Measurements from ENCODE around the gene HOXC5.
A peak's percentile ranks its signal among the peaks of the same experiment; 100 is the strongest.

HOXC5 gene

DNA sequence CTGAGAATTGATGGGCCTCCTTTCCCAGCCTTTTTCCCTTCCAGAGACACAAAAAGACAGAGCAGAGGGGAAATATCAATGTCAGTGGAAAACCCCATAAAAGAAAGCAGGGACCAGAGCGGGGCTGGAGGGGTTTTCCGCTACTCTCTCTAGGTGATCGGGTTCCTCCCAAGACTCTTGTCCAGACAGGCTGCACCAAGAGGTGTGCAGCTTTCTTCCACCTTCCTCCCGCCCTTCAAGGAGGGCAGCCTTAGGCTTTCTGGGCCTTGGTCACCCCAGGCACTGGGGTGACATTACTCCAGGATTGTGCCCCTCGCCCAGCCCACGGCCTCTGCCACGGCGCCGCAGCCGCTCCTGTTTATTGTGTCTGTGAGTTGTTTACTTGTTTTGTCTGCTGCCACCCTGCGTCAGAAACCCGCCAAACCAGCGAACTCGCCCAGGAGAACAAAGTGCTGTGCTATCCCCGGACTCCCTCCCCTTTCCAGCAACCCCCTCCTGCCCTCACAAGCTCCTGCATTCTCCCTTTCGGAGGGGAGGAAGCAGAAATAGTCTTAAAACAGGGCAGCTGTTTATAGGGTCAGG is 11.3 kb upstream of the HOXC5 start:
- no peak for DNase-seq

DNA sequence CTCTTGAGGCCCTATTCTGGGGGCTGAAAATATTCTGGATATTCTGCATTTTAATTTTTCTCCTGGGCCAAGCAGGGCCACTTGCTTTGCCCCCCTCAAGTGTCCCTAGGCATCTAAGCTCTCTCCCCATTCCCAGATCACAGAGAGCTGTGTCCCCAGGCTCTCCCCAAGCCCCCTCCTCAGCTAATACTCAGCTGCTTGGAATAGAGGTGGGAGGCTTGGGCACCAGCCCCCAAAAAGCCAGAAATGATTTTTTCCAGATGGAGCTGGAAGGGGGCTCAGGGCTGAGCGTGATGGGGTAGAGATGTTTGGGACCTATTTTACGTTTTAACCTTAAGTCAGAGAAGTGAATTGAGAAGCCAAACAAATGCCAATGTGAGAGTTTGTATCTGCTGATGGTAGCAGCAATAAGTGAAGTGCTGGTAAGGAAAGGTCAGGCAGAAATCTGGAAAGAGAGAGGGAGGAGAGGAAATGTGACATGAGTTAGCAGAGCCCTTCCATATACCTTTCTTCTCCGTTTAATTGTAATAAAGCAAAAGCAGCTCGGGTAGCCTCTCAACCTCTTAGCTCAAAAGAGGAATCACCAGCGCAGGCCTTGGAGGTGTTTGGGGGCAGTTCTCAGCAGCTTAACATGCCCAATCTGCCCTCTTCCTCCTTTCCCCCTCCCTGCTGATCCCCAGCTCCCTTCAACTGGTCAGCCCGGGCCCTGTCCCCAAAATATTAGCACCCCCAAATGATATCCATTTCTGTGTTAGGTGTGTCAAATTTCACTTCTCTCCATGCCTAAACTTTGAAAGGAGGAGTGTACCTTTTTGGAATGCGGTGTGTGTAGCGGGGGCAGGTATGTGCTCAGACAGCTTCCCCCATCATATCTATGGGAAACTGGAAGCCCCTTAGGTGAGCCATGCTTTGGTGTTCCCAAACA is 9.6 kb upstream of the HOXC5 start:
- no peak for DNase-seq

DNA sequence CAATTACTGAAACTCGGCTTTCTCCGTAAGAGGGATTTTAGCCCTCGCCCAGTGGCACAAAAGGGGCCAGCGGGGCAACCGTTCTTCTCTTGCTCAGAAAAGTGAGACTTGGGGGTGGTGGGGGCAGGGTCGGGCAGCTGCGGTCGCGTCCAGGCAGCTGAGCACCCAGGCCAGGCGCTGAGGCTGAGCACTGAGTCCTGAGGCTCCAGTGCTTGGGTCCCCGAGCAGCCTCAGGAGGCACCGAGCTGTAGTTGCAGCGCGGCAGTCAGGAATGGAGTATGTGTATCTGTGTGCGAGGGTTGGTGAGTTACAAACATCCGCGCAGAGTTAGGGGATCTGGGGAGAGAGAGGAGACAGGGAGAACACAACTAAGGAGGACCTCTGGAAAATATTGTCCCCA is 8.7 kb upstream of the HOXC5 start:
- DNase-seq = no peak

DNA sequence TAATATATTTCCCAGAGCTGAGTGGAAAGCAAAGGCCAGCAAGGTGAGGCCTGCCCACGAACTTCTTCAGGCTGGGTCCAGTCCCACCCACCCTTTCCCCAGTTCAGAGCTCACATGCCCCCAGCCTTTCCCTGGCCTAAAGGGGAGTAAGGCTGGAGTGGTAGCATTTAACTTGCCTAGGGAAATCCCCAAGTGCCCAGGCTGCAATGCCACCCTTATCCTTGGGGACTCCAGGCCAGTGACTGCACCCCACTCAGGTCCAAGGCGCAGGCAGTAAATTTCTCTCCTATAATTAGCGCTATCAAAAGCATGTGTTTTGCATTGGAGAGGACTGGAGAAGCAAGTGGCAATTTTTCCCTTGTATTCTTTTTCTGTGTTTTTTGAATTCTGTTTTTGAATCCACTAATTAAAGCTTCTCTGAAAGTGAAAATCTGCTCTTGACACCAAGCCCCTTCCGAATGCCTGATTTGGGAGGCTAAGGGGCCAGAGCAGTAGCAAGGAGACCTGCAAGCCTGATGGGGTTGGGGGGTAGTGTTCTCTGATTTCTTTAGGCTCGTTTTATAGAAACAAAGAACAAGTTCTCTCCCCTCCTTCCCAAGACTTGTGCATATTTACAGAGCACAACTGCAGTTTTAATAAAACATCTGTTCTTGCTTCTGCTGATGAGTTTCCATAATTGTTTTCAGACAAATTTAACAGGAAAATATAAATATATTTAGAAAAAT is 8.1 kb upstream of the HOXC5 start:
- DNase-seq = no peak

DNA sequence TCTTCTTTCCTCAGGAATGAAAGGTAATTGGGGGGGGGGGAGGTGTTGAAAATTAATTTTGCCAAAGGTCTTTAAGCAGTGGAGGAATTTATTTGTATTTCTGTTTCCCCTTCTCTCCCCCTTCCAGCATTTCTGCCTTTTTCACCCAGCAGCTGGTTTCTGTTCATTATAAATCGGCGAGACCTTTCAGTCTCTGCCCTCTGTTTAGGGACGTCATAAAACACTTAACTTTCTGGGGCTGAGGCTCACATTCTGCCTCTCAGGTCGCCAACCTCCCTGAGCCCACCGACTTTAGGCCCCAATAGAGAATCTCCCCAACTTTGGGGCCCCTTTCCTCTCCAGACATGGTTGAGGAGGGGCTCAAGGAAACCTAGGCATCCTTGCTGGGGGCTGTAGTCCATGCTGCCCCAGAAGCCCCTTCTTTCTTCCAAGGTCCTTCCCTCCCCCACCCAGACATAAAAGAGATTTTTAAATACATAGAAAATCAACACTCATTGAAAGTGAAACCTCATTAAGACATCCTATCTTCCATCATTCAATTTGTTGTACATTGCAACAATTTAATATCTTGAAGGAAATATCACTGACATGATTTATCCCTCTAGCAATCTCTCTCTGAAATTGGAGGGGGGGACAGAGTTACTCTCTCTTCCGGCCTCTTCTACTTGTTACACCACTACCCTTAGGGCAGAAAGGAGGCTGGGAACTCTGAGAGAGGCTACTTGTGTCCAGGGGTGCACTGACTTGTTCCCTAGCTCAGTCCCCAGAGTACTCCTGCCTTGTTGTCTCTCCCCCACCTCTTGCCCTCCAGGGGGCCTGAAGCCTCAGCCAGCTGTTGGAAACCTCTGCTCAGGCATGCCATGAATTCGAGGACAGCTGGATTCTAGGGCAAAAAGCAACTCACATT is 7.1 kb upstream of the HOXC5 start:
- no peak for DNase-seq

DNA sequence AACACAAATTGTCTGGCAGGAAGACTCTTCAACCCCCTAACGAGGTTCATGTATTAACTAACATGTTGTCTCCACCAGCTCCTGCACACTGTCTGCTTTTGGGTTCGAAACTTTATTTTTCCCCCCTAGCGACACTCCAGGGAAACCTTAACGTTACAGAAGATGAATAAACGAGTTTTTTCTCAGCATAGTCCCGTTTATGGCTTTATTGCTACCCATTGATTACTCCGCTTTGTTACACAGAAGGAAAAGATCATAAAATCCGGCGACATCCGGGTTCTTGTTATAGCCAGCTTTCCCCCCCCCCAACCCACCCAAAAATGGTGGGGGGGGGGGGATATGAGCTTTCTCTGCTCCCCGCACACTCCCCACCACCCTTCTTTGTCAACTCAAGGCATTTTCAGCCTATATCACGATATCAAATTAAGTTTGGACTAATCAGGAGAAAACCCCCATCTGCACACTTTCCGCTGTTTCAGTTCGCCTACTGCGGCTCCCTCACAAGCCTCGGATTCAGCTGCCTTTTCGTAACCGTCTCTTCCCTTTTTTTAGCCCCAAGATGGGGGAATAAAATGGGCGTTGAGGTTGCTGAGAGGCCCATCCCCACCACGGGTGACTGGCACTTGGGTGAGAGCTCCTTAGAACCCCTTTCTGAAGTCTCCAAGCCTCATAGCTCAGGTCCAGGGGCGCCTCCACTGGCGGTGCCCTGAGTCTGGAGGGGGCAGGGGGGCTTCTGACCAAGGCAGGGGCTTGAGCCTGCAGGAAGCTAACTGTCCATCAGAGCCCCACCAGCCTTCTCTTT is 6.0 kb upstream of the HOXC5 start:
- DNase-seq = no peak

DNA sequence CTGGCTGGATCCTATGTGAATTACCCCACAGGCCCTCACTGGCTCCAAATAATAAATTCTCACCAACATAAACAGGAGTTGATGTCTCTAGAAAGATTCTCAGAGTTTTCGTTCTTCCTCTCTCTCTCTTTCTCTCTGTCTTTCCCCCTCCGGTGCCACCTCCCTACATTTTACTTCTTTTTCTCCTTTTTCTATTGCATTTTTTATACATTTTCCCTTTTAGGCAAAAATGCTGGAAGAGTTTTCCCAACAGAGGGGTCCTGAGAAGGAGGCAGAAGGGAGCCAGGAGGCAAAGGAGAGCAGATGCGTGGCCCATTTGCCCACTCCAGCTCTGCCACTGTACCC is 5.4 kb upstream of the HOXC5 start:
- DNase-seq = no peak

DNA sequence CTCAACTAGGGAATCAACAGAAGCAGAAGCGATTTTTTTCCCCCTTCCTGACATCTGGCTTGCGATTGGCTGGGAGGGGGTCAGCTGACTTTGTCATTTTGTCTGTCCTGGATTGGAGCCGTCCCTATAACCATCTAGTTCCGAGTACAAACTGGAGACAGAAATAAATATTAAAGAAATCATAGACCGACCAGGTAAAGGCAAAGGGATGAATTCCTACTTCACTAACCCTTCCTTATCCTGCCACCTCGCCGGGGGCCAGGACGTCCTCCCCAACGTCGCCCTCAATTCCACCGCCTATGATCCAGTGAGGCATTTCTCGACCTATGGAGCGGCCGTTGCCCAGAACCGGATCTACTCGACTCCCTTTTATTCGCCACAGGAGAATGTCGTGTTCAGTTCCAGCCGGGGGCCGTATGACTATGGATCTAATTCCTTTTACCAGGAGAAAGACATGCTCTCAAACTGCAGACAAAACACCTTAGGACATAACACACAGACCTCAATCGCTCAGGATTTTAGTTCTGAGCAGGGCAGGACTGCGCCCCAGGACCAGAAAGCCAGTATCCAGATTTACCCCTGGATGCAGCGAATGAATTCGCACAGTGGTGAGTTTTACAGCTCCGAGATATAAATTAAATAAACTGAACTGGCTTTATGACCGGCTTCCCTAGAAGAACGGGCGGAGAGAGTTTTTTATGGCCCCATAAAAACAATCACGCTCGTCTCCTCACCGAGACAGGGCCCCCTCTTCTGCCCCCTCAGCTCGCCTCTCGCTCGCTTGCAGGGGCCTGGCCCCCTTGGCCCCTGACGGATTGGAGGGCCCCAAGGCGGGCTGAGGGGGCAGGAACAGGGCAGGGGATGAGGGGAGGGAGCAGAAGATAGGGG is 4.3 kb upstream of the HOXC5 start, which contains the start of gene HOXC6:
Gene HOXC6, plus strand, starts transcription at position 127 of the 888 bp plus-strand sequence. Its CDS starts 82 bp downstream, at position 209.
- DNase-seq = peak; percentile 28

DNA sequence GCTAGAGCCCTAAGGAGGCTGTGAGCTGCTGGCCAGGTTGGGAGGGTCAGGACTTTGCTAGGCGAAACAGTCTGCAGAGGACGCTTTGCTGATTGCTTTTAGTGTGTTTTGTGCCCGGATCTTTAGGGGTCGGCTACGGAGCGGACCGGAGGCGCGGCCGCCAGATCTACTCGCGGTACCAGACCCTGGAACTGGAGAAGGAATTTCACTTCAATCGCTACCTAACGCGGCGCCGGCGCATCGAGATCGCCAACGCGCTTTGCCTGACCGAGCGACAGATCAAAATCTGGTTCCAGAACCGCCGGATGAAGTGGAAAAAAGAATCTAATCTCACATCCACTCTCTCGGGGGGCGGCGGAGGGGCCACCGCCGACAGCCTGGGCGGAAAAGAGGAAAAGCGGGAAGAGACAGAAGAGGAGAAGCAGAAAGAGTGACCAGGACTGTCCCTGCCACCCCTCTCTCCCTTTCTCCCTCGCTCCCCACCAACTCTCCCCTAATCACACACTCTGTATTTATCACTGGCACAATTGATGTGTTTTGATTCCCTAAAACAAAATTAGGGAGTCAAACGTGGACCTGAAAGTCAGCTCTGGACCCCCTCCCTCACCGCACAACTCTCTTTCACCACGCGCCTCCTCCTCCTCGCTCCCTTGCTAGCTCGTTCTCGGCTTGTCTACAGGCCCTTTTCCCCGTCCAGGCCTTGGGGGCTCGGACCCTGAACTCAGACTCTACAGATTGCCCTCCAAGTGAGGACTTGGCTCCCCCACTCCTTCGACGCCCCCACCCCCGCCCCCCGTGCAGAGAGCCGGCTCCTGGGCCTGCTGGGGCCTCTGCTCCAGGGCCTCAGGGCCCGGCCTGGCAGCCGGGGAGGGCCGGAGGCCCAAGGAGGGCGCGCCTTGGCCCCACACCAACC is 3.1 kb upstream of the HOXC5 start:
- no peak for DNase-seq

DNA sequence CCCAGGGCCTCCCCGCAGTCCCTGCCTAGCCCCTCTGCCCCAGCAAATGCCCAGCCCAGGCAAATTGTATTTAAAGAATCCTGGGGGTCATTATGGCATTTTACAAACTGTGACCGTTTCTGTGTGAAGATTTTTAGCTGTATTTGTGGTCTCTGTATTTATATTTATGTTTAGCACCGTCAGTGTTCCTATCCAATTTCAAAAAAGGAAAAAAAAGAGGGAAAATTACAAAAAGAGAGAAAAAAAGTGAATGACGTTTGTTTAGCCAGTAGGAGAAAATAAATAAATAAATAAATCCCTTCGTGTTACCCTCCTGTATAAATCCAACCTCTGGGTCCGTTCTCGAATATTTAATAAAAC is 2.4 kb upstream of the HOXC5 start:
- no peak for DNase-seq

DNA sequence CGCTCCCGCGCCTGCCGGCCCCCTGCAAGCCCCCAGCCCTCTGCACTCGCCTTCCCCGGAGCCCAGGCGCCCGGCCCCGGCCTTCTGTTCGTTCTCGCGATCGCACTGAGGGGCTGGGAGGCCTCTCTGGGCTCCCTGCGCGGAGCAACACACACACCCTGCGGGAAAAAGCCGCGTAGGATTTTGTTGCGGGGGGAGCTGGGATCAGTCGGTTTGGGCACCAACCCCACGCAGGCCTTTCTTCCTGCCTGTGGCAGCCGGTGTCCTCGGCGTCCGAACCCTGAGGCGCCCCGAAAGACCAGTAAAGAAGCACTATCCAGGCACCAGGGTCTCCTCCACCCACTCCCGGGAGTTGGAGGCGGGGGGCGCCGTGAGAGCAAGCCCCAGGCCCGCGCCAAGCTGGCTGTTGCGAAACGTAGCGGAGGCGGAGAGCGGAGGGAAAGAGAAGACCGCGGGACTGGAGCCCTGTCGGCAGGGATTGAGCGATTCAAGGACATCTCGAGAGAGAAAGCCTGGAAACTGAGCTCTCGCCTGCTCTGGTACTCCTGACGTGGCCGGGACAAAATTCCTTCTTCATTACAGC is 1.9 kb upstream of the HOXC5 start:
- DNase-seq = no peak

DNA sequence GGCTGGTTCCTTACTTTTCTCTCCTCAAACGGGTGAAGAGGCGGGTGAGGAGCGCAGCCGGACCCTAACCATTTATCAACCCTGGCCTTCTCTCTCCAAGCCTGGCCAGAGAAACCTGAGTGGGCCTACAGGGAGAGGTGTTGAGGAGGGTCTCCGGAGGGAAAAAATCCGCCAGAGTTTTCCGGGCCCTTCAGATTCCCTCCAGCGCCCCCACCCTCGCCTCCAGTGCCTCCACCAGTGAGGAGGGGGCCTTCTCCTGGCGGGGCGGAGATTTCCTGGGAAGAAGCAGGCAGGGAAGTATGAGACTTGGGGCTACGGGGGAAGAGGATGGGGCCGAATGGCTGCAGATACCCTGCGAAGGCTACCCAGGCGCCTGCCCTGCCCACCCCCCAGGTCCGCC is 1.4 kb upstream of the HOXC5 start:
- no peak for DNase-seq

DNA sequence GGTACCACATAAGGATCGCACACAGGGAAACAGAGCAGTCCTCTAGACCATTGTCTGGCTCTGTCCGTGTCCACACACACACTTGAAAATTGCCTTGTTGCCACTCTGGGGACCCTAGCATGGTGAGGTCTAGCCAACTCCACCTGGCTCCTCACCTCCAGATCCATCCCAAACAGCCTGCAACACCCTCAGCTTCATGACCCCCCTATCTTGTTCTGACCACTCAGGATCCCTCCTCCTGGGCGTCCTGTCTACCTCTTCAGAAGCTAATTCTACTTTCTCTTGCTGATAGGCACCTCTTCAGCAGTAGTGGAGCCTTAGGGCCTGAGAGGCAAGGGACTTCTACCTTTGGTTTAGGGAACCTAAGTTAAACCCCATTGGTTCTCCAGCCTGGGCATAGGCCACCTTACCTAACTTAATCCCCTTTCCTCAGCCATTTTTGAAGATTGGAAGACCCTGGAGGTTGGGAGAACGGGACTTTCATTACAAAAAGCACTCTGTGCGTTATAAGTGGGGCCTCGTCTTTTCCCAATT is 697 bp upstream of the HOXC5 start:
- no peak for DNase-seq

DNA sequence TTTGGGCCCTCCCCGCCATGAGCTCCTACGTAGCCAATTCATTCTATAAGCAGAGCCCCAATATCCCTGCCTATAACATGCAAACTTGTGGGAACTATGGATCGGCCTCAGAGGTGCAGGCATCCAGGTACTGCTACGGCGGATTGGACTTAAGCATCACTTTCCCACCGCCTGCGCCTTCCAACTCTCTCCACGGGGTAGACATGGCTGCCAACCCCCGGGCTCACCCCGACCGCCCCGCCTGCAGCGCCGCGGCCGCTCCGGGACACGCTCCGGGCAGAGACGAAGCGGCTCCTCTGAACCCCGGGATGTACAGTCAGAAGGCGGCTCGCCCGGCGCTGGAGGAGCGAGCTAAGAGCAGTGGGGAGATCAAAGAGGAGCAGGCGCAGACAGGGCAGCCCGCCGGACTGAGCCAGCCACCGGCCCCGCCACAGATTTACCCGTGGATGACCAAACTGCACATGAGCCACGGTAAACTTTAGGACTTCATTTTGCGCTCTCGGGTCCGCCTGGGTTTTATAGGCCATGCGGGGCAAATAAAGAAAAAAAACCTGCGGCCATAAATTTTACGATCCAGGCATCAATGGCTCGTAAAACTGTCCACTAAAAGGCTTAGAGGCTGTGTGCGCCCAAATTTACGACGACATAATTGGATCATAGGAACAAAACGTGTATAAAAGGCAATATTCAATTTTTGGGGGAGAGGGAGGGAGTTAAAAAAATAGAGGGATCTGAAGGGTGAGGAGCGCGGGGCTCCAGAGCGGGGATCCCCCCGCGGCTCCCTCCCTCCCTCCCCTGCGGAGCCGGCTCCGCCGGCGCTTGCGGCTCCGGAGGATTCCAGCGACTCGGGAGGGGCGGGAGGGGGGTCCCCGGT is 493 bp downstream of the HOXC5 start:
- no peak for DNase-seq

DNA sequence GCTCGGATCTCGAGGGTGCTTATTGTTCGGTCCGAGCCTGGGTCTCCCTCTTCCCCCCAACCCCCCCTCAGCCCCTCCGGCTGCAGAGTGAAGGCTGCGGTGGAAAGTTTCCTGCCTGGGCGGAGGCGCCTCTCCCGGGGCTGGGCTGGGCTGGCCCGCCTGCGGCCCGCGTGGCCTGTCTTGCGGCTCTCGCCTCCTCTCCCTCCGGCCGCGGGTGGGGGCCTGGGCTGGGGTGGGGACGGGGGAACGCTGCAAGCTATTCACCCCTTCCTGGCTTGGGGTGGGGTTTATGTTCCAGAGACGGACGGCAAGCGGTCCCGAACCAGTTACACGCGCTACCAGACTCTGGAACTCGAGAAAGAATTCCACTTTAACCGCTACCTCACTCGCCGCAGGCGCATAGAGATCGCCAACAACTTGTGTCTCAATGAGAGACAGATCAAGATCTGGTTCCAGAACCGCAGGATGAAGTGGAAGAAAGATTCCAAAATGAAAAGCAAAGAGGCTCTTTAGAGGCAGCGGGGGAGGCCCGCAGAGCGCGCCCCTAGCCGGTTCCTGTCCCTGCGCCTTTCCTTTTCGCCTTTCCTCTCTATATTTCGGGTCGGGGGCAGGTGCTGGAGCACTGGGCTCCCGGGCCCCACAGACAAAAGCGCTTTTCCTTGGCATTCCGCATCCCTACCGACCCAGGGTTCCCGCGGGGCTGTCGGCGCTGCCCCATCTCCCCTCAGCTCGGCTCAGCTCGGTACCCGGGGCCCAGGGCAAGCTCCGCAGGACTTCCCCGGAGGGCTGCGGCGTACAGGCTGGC is 1.3 kb downstream of the HOXC5 start:
- no peak for DNase-seq

DNA sequence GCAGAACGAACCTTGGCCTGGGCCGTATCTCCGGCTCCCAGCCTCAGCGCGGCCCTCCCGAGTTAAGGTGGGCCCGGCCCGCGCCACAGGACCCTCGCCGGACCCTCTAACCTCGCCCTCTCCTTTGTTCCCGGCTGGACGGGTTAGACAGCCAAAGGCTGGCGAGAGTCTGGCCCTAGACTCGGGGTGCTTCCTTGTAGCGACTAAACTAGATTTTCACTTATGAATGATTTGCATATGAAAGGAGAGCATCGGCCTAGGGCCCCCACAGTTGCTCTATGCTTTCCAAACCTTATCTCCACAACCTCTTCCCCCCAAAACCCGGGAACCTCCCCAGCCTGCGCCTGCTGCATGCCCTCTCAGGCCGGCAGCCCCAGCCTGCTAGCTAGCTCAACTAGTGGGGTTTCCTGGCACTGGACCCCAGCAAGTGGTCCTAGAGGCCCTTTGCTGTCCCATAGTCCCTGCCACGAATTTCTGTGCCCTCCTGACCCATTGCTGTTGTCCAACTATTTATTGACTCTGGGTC is 2.0 kb downstream of the HOXC5 start:
- DNase-seq = no peak

All from OCI-M1 (cell line).